ENCODE results near the gene BST1. TPM values are rescaled to one million over a fixed set of nuclear protein-coding genes. Genes with fewer than 3 reads are reported as not detected.

Gene BST1
- total and polyA plus RNA-seq, 2 experiments from 2014 or later: 0.99 to 1.8 TPM

DNA sequence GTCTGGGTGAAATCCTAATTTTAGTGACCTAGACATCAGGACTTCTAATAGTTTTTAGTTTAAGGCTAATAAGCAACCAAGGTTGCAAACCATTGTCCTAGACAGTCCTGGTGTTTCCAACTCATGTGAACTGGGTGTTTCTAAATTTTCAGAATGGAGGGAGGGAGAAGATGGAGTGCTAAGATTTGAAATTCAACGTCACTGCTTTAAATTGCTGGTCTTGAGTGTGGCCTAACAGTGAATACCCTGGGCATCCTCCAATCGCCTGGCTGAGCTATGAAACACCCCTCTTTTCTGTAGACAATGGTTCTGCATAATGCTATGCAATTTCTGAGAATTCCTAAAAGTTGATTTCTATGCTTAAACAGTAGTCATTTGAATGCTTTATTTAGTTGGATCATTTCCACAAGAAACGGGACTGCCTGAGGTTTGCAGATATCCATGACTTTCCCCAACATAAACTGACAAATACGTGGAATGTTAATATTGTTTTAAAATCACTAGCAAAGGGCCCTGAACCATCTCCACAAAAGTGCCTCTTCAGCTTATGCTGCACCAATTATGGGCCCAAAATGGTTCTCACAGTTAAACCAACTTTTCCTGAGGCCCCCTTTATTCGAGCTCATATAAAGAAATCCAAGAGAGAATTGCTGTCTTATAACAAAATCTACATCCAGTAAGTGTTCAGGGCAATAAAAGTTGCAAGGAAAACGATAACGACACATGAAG is 48.8 kb upstream of the BST1 start (continued):
- TF ChIP-seq, protein P1, sequence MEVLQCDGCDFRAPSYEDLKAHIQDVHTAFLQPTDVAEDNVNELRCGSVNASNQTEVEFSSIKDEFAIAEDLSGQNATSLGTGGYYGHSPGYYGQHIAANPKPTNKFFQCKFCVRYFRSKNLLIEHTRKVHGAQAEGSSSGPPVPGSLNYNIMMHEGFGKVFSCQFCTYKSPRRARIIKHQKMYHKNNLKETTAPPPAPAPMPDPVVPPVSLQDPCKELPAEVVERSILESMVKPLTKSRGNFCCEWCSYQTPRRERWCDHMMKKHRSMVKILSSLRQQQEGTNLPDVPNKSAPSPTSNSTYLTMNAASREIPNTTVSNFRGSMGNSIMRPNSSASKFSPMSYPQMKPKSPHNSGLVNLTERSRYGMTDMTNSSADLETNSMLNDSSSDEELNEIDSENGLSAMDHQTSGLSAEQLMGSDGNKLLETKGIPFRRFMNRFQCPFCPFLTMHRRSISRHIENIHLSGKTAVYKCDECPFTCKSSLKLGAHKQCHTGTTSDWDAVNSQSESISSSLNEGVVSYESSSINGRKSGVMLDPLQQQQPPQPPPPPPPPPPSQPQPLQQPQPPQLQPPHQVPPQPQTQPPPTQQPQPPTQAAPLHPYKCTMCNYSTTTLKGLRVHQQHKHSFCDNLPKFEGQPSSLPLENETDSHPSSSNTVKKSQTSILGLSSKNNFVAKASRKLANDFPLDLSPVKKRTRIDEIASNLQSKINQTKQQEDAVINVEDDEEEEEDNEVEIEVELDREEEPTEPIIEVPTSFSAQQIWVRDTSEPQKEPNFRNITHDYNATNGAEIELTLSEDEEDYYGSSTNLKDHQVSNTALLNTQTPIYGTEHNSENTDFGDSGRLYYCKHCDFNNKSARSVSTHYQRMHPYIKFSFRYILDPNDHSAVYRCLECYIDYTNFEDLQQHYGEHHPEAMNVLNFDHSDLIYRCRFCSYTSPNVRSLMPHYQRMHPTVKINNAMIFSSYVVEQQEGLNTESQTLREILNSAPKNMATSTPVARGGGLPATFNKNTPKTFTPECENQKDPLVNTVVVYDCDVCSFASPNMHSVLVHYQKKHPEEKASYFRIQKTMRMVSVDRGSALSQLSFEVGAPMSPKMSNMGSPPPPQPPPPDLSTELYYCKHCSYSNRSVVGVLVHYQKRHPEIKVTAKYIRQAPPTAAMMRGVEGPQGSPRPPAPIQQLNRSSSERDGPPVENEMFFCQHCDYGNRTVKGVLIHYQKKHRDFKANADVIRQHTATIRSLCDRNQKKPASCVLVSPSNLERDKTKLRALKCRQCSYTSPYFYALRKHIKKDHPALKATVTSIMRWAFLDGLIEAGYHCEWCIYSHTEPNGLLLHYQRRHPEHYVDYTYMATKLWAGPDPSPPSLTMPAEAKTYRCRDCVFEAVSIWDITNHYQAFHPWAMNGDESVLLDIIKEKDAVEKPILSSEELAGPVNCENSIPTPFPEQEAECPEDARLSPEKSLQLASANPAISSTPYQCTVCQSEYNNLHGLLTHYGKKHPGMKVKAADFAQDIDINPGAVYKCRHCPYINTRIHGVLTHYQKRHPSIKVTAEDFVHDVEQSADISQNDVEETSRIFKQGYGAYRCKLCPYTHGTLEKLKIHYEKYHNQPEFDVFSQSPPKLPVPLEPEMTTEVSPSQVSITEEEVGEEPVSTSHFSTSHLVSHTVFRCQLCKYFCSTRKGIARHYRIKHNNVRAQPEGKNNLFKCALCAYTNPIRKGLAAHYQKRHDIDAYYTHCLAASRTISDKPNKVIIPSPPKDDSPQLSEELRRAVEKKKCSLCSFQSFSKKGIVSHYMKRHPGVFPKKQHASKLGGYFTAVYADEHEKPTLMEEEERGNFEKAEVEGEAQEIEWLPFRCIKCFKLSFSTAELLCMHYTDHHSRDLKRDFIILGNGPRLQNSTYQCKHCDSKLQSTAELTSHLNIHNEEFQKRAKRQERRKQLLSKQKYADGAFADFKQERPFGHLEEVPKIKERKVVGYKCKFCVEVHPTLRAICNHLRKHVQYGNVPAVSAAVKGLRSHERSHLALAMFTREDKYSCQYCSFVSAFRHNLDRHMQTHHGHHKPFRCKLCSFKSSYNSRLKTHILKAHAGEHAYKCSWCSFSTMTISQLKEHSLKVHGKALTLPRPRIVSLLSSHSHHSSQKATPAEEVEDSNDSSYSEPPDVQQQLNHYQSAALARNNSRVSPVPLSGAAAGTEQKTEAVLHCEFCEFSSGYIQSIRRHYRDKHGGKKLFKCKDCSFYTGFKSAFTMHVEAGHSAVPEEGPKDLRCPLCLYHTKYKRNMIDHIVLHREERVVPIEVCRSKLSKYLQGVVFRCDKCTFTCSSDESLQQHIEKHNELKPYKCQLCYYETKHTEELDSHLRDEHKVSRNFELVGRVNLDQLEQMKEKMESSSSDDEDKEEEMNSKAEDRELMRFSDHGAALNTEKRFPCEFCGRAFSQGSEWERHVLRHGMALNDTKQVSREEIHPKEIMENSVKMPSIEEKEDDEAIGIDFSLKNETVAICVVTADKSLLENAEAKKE (CRISPR knock-in tag; IDR thresholded peaks at IDR 0.05): no peak
- TF ChIP-seq CREB1 (CRISPR knock-in tag; IDR thresholded peaks at IDR 0.05; ENCODE audit: low read depth) (no peak), POLR2AphosphoS5 (IDR thresholded peaks at IDR 0.05; ENCODE audit: low read depth) (no peak), STAT1 (IDR thresholded peaks at IDR 0.05; ENCODE audit: unreplicated experiment) (no peak), EZH2 (IDR thresholded peaks at IDR 0.05; ENCODE audit: low read depth, unreplicated experiment) (no peak), NANOG (IDR thresholded peaks at IDR 0.05; ENCODE audit: borderline replicate concordance) (no peak), ZNF331 (CRISPR knock-in tag; IDR thresholded peaks at IDR 0.05; ENCODE audit: low read depth) (no peak), ZNF114 (CRISPR knock-in tag; IDR thresholded peaks at IDR 0.05) (no peak), JUNB (IDR thresholded peaks at IDR 0.05; ENCODE audit: unreplicated experiment) (no peak)
- TF ChIP-seq, protein P2, sequence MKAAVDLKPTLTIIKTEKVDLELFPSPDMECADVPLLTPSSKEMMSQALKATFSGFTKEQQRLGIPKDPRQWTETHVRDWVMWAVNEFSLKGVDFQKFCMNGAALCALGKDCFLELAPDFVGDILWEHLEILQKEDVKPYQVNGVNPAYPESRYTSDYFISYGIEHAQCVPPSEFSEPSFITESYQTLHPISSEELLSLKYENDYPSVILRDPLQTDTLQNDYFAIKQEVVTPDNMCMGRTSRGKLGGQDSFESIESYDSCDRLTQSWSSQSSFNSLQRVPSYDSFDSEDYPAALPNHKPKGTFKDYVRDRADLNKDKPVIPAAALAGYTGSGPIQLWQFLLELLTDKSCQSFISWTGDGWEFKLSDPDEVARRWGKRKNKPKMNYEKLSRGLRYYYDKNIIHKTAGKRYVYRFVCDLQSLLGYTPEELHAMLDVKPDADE (IDR thresholded peaks at IDR 0.05): no peak
- TF ChIP-seq, protein P3, sequence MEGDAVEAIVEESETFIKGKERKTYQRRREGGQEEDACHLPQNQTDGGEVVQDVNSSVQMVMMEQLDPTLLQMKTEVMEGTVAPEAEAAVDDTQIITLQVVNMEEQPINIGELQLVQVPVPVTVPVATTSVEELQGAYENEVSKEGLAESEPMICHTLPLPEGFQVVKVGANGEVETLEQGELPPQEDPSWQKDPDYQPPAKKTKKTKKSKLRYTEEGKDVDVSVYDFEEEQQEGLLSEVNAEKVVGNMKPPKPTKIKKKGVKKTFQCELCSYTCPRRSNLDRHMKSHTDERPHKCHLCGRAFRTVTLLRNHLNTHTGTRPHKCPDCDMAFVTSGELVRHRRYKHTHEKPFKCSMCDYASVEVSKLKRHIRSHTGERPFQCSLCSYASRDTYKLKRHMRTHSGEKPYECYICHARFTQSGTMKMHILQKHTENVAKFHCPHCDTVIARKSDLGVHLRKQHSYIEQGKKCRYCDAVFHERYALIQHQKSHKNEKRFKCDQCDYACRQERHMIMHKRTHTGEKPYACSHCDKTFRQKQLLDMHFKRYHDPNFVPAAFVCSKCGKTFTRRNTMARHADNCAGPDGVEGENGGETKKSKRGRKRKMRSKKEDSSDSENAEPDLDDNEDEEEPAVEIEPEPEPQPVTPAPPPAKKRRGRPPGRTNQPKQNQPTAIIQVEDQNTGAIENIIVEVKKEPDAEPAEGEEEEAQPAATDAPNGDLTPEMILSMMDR (conservative IDR thresholded peaks at IDR 0.05; ENCODE audit: low read depth in 2 of 2): no peak

All from GM23338 (cell line).